Measurements from ENCODE around the gene CSH2. TPM values are rescaled to one million over a fixed set of nuclear protein-coding genes. Genes with fewer than 3 reads are reported as not detected.
"Not testable (repeated sequence)": the region's sequence is repeated elsewhere in the genome, so short reads cannot be mapped to it uniquely, and the experiment has no call there.

Gene CSH2
- total RNA-seq, 1 donor from 2014 or later, result not detected

GRCh38 chr17:63896524-63897354 is 23.3 kb upstream of the CSH2 start, which contains the start of gene CSH1:
TSS of gene CSH1 (minus strand) at chr17:63896574. CDS start at chr17:63896511, 63 bp downstream.
- H3K4me3 ChIP-seq (ENCODE audit: low read depth, low read length); DNase-seq (ENCODE audit: low read depth): not testable (repeated sequence)

- DNase-seq (ENCODE audit: low read depth), result not testable (repeated sequence)
These were observed 21.3 kb upstream of the CSH2 start for GRCh38 chr17:63894821-63895220.

GRCh38 chr17:63894021-63894420 is 20.5 kb upstream of the CSH2 start:
- not testable (repeated sequence) for H3K4me3 ChIP-seq (ENCODE audit: low read depth, low read length); DNase-seq (ENCODE audit: low read depth)

More at GRCh38 chr17:63894821-63895220, 21.3 kb upstream of the CSH2 start:
- H3K4me3 ChIP-seq (ENCODE audit: low read depth, low read length), result not testable (repeated sequence)

- peak; percentile 23 for TF ChIP-seq CTCF (conservative IDR thresholded peaks at IDR 0.05; ENCODE audit: low read depth, low read length)
- not testable (repeated sequence) for H3K4me3 ChIP-seq (ENCODE audit: low read depth, low read length); DNase-seq (ENCODE audit: low read depth)
These were observed 19.0 kb upstream of the CSH2 start for GRCh38 chr17:63892316-63893037.

GRCh38 chr17:63889026-63889848 is 15.8 kb upstream of the CSH2 start:
- not testable (repeated sequence) for H3K4me3 ChIP-seq (ENCODE audit: low read depth, low read length); DNase-seq (ENCODE audit: low read depth)
- TF ChIP-seq CTCF (conservative IDR thresholded peaks at IDR 0.05; ENCODE audit: low read depth, low read length), result peak; percentile 48

GRCh38 chr17:63885119-63885518 is 11.6 kb upstream of the CSH2 start:
- DNase-seq (ENCODE audit: low read depth); H3K4me3 ChIP-seq (ENCODE audit: low read depth, low read length): not testable (repeated sequence)

GRCh38 chr17:63882626-63883126 is 9.2 kb upstream of the CSH2 start:
- not testable (repeated sequence) for H3K4me3 ChIP-seq (ENCODE audit: low read depth, low read length); DNase-seq (ENCODE audit: low read depth)

- no peak for DNase-seq (ENCODE audit: low read depth)
- peak; percentile 66 for TF ChIP-seq CTCF (conservative IDR thresholded peaks at IDR 0.05; ENCODE audit: low read depth, low read length)
- H3K4me3 ChIP-seq (ENCODE audit: low read depth, low read length), result no peak within 1 kb of the TSS
These were observed 8.6 kb upstream of the CSH2 start, which contains the start of gene GH2 for GRCh38 chr17:63881935-63882601. TSS of gene GH2 (minus strand) at chr17:63881944. CDS start at chr17:63881801, 143 bp downstream.

GRCh38 chr17:63881337-63881736 is 7.9 kb upstream of the CSH2 start:
- H3K4me3 ChIP-seq (ENCODE audit: low read depth, low read length); DNase-seq (ENCODE audit: low read depth): not testable (repeated sequence)

Measured in epithelial cell of proximal tubule (primary cell).